SK-N-SH (cell line): Measurements from ENCODE around the gene SLC16A13. TPM values are rescaled to one million over a fixed set of nuclear protein-coding genes. Genes with fewer than 3 reads are reported as not detected.

ENCODE experiments used
- CTCF ChIA-PET: fragments of 300-600, 350-600 bp; formaldehyde crosslinking; extraction: SDS; loops from one replicate; lab custom pipeline; 2021; lab: Yijun Ruan, JAX
- POLR2A ChIA-PET: fragments of 350-600 bp; sonication (Branson Sonifier 250); formaldehyde crosslinking; extraction: SDS; loops from one replicate; lab custom pipeline; 2020; ENCODE audit warnings: antibody characterized with exemption, inconsistent platforms; lab: Yijun Ruan, JAX
- DNase-seq: peaks from one replicate; pipeline ENCODE4 v3.0.0; 2012
- H2AFZ ChIP-seq: fragments of 200-600 bp; sonication (generic); 2 replicates; pipeline ENCODE4 v1.8.1; 2016; ENCODE audit warnings: antibody characterized with exemption, mild to moderate bottlenecking, low read depth
- H3F3A ChIP-seq: fragments of 200-600 bp; sonication (generic); replicated peaks from 2 replicates; pipeline ENCODE3; 2016; ENCODE audit warnings: antibody characterized with exemption, mild to moderate bottlenecking; ENCODE audit not compliant: insufficient read depth
- H3K27ac ChIP-seq, 2 experiments: fragments of 200-500 bp in 1 of 2; fragments of 200-600 bp in 1 of 2; sonication (Bioruptor generic) in 1 of 2; sonication (generic), shearing (Covaris generic) in 1 of 2; 2 replicates each; pipeline versions ENCODE4 v1.5.1 to v1.6.1; 2014 to 2016; ENCODE audit warnings: low read depth in 2 of 2, inconsistent platforms in 1 of 2, low read length in 1 of 2, mild to moderate bottlenecking in 1 of 2, mixed read lengths in 1 of 2
- H3K27me3 ChIP-seq: fragments of 200-600 bp; sonication (generic), shearing (Covaris generic); 2 replicates; pipeline ENCODE4 v1.6.1; 2016; ENCODE audit warnings: mixed run types; ENCODE audit not compliant: insufficient read depth
- H3K36me3 ChIP-seq, 2 experiments: fragments of 200-500 bp in 1 of 2; fragments of 200-600 bp in 1 of 2; sonication (Bioruptor generic) in 1 of 2; sonication (generic) in 1 of 2; replicated peaks in 1 of 2; 2 replicates each; pipeline versions ENCODE3 to v1.5.1; 2014 to 2016; ENCODE audit warnings: low read length in 1 of 2, mild to moderate bottlenecking in 1 of 2; ENCODE audit not compliant: insufficient read depth in 2 of 2, control insufficient read depth in 1 of 2
- H3K4me1 ChIP-seq, 2 experiments: fragments of 200-500 bp in 1 of 2; fragments of 200-600 bp in 1 of 2; sonication (Bioruptor generic) in 1 of 2; sonication (generic), shearing (Covaris generic) in 1 of 2; 2 replicates each; pipeline versions ENCODE4 v1.5.1 to v1.6.1; 2014 to 2016; ENCODE audit warnings: low read depth in 1 of 2, low read length in 1 of 2, mixed run types in 1 of 2; ENCODE audit not compliant: insufficient read depth in 2 of 2, control insufficient read depth in 1 of 2
- H3K4me2 ChIP-seq: fragments of 200-600 bp; sonication (generic), shearing (Covaris generic); 2 replicates; pipeline ENCODE4 v1.6.1; 2017; ENCODE audit warnings: mixed run types
- H3K4me3 ChIP-seq, 2 experiments: fragments of 200-500 bp in 1 of 2; fragments of 200-600 bp in 1 of 2; sonication (Bioruptor generic) in 1 of 2; sonication (generic), shearing (Covaris generic) in 1 of 2; 2 replicates each; pipeline versions ENCODE4 v1.5.1 to v1.8.1; 2014 to 2016; ENCODE audit warnings: low read depth in 2 of 2, inconsistent platforms in 1 of 2, low read length in 1 of 2, mild to moderate bottlenecking in 1 of 2, mixed read lengths in 1 of 2, moderate library complexity in 1 of 2
- H3K79me2 ChIP-seq: fragments of 200-600 bp; sonication (generic); 2 replicates; pipeline ENCODE4 v1.8.1; 2017; ENCODE audit warnings: mild to moderate bottlenecking; ENCODE audit not compliant: insufficient read depth
- H3K9ac ChIP-seq: fragments of 200-600 bp; sonication (generic); 2 replicates; pipeline ENCODE4 v1.6.1; 2017; ENCODE audit warnings: mixed run types
- H3K9me2 ChIP-seq: fragments of 200-600 bp; sonication (generic); 2 replicates; pipeline ENCODE4 v1.6.1; 2017; ENCODE audit warnings: mixed run types
- H3K9me3 ChIP-seq: fragments of 200-600 bp; sonication (generic); 2 replicates; pipeline ENCODE4 v1.6.1; 2017; ENCODE audit warnings: mixed run types, mild to moderate bottlenecking, moderate library complexity
- H4K20me1 ChIP-seq: fragments of 200-600 bp; sonication (generic); 2 replicates; pipeline ENCODE4 v1.6.1; 2017; ENCODE audit warnings: mild to moderate bottlenecking, mixed run types; ENCODE audit not compliant: insufficient read depth
- CHD2 ChIP-seq: fragments of 150-350 bp; IDR thresholded peaks from 2 replicates; pipeline ENCODE4 v1.6.1; 2018; ENCODE audit warnings: low read length; ENCODE audit not compliant: partially characterized antibody
- ELF1 ChIP-seq: IDR thresholded peaks from 2 replicates; pipeline ENCODE4 v1.4.0; 2012
- EP300 ChIP-seq, 2 experiments: IDR thresholded peaks; 2 replicates each; pipeline versions ENCODE4 v1.4.0 to v1.6.1; 2012; ENCODE audit warnings: borderline replicate concordance in 1 of 2, low read depth in 1 of 2, low read length in 1 of 2
- GABPA ChIP-seq: IDR thresholded peaks from 2 replicates; pipeline ENCODE4 v1.4.0; 2012; ENCODE audit warnings: low read depth, mild to moderate bottlenecking
- JUND ChIP-seq: IDR thresholded peaks from 2 replicates; pipeline ENCODE4 v1.4.0; 2012
- NFIC ChIP-seq: IDR thresholded peaks from 2 replicates; pipeline ENCODE4 v1.4.0; 2012; ENCODE audit warnings: borderline replicate concordance
- NRF1 ChIP-seq: IDR thresholded peaks from 2 replicates; pipeline ENCODE4 v1.6.1; 2012; ENCODE audit warnings: low read depth, mild to moderate bottlenecking, low read length
- POLR2AphosphoS5 ChIP-seq: IDR thresholded peaks from 2 replicates; pipeline ENCODE4 v1.6.1; 2012; ENCODE audit warnings: low read depth, low read length
- RAD21 ChIP-seq: IDR thresholded peaks from 2 replicates; pipeline ENCODE4 v1.6.1; 2012; ENCODE audit warnings: mild to moderate bottlenecking, low read length
- RCOR1 ChIP-seq: fragments of 150-350 bp; IDR thresholded peaks from 2 replicates; pipeline ENCODE4 v1.6.1; 2017; ENCODE audit warnings: antibody characterized with exemption, low read length
- RXRA ChIP-seq: IDR thresholded peaks from 2 replicates; pipeline ENCODE4 v1.4.0; 2012; ENCODE audit warnings: low read depth, mild to moderate bottlenecking, borderline replicate concordance
- SIN3A ChIP-seq: IDR thresholded peaks from 2 replicates; pipeline ENCODE4 v1.6.1; 2012; ENCODE audit warnings: low read depth, mild to moderate bottlenecking, low read length, moderate library complexity, borderline replicate concordance
- TEAD4 ChIP-seq: IDR thresholded peaks from 2 replicates; pipeline ENCODE4 v1.4.0; 2012; ENCODE audit warnings: mild to moderate bottlenecking, borderline replicate concordance; ENCODE audit not compliant: insufficient read depth
- WGBS: methylation state at CpG from one replicate; pipeline ENCODE4 v1.1.6; 2017; ENCODE audit warnings: low lambda C conversion rate; 5-methylcytosine and 5-hydroxymethylcytosine counted together
- polyA plus RNA-seq, 3 experiments: library from polyadenylated mRNA; depleted of rRNA; stranded (reverse); fragments of >200 nt; gene quantifications; 2 replicates each; pipeline ENCODE4 v1.2.3, GENCODE V29; 2012
- TF ChIP-seq, protein P1 (sequence below): IDR thresholded peaks from 2 replicates; pipeline ENCODE4 v1.6.1; 2012; ENCODE audit warnings: mild to moderate bottlenecking, low read depth, low read length, moderate library complexity
- TF ChIP-seq, protein P2 (sequence below): fragments of 150-350 bp; IDR thresholded peaks from 2 replicates; pipeline ENCODE4 v1.6.1; 2016; ENCODE audit warnings: mild to moderate bottlenecking, low read depth, low read length
- TF ChIP-seq, protein P3 (sequence below): IDR thresholded peaks from 2 replicates; pipeline ENCODE4 v1.4.0; 2012; ENCODE audit warnings: low read depth, borderline replicate concordance

Gene SLC16A13
- polyA plus RNA-seq, 1 of the 3 experiments (the other 2 are of a cell fraction) = 3.9 TPM

DNA sequence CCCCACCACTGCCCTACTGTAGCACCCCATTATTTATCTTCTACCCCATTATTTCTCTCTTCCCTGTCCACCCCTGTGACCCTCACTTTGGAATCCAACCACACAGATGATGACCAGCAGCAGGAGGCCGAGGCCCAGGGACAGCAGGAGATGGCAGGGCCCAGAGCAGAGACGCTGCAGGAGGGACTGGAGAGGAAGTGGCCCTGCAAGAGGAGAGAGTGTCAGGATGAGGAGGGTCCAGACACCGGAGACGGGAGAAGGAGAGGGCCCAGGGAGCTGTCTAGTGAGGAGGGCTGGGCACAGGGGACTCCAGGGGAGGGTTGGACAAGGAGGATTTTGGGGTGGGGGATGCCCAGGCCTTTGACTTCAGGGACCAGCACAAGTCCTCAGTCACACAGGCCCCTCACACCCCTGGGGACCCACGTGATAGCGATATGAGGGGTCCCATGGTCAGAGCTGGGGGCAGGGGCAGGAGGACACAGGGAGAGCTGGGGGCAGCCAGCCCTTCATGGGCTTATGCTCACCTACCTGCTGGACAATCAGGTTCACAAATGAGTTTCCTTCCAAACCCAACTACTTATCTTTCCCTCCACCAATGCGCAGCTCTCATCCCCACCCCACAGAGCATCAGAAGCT is 42.2 kb downstream of the SLC16A13 start:
- no peaks in the 10 kb centered on the region for H3K36me3 ChIP-seq
- no peaks in the 10 kb centered on the region for H4K20me1 ChIP-seq
- TF ChIP-seq RAD21 (no peak), RCOR1 (no peak), JUND (no peak)
- TF ChIP-seq, protein P1, sequence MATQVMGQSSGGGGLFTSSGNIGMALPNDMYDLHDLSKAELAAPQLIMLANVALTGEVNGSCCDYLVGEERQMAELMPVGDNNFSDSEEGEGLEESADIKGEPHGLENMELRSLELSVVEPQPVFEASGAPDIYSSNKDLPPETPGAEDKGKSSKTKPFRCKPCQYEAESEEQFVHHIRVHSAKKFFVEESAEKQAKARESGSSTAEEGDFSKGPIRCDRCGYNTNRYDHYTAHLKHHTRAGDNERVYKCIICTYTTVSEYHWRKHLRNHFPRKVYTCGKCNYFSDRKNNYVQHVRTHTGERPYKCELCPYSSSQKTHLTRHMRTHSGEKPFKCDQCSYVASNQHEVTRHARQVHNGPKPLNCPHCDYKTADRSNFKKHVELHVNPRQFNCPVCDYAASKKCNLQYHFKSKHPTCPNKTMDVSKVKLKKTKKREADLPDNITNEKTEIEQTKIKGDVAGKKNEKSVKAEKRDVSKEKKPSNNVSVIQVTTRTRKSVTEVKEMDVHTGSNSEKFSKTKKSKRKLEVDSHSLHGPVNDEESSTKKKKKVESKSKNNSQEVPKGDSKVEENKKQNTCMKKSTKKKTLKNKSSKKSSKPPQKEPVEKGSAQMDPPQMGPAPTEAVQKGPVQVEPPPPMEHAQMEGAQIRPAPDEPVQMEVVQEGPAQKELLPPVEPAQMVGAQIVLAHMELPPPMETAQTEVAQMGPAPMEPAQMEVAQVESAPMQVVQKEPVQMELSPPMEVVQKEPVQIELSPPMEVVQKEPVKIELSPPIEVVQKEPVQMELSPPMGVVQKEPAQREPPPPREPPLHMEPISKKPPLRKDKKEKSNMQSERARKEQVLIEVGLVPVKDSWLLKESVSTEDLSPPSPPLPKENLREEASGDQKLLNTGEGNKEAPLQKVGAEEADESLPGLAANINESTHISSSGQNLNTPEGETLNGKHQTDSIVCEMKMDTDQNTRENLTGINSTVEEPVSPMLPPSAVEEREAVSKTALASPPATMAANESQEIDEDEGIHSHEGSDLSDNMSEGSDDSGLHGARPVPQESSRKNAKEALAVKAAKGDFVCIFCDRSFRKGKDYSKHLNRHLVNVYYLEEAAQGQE = no peak
- H3K9me2 ChIP-seq = no peaks in the 10 kb centered on the region
- no peaks in the 10 kb centered on the region for H3K9me3 ChIP-seq
- POLR2A ChIA-PET = no interaction called here
- H3K4me1 ChIP-seq = no peaks in the 10 kb centered on the region
- H3K27me3 ChIP-seq = peaks cover 39% of the 10 kb centered on the region
- CTCF ChIA-PET = interaction anchor here (1.0 kb wide), 1 partner anchor 42 kb away, joined by 3 read pairs; no protein-coding TSS in a partner anchor
- H2AFZ ChIP-seq = no peak overlapping the region
- no peaks in the 10 kb centered on the region for H3F3A ChIP-seq
- H3K4me2 ChIP-seq = no peak overlapping the region
- no peak overlapping the region for H3K4me3 ChIP-seq
- H3K27ac ChIP-seq = no peak overlapping the region
- no peaks in the 10 kb centered on the region for H3K79me2 ChIP-seq
- DNase-seq = no peak
- 22% methylated on average over 6 of the region's 7 CpGs for WGBS
- no peak overlapping the region for H3K9ac ChIP-seq

DNA sequence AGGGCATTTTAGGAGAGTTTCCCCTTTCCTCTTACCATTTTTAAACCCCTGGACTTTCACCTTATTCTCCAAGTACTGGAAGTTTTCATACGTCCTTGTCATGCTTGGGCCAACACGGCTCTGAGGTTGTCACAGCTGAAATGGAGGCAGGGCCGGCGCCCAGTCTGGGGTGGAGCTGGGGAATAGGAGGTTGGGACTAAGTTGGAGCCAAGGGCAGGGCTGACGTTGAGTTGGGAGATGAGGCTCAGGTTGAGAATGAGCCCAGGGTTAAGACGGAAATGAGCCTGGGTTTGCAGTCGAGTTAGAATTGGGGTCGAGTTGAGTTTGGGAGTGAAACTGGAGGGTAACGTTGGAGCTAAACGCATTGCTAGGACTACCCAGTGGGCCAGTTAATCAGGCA is 42.9 kb downstream of the SLC16A13 start:
- H3K4me3 ChIP-seq = no peak overlapping the region
- H2AFZ ChIP-seq = no peak overlapping the region
- CTCF ChIA-PET = interaction anchor here (0.9 kb wide), 1 partner anchor 27 kb away, joined by 3 read pairs; no protein-coding TSS in a partner anchor
- no peak for TF ChIP-seq SIN3A
- TF ChIP-seq NRF1 = no peak
- no peak for TF ChIP-seq POLR2AphosphoS5
- TF ChIP-seq, protein P1 = no peak
- TF ChIP-seq TEAD4 = no peak
- no peak for TF ChIP-seq EP300 (IDR thresholded peaks at IDR 0.05; ENCODE audit: borderline replicate concordance in 1 of 2, low read depth in 1 of 2, low read length in 1 of 2)
- no peak for TF ChIP-seq ELF1
- TF ChIP-seq, protein P2, sequence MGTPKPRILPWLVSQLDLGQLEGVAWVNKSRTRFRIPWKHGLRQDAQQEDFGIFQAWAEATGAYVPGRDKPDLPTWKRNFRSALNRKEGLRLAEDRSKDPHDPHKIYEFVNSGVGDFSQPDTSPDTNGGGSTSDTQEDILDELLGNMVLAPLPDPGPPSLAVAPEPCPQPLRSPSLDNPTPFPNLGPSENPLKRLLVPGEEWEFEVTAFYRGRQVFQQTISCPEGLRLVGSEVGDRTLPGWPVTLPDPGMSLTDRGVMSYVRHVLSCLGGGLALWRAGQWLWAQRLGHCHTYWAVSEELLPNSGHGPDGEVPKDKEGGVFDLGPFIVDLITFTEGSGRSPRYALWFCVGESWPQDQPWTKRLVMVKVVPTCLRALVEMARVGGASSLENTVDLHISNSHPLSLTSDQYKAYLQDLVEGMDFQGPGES = no peak
- no peak for TF ChIP-seq RCOR1
- TF ChIP-seq GABPA = no peak
- no peak for TF ChIP-seq RXRA
- no peak for TF ChIP-seq CHD2
- no peak for TF ChIP-seq NFIC
- TF ChIP-seq, protein P3, sequence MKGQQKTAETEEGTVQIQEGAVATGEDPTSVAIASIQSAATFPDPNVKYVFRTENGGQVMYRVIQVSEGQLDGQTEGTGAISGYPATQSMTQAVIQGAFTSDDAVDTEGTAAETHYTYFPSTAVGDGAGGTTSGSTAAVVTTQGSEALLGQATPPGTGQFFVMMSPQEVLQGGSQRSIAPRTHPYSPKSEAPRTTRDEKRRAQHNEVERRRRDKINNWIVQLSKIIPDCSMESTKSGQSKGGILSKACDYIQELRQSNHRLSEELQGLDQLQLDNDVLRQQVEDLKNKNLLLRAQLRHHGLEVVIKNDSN = no peak
- no peaks in the 10 kb centered on the region for H3K4me1 ChIP-seq
- H4K20me1 ChIP-seq = no peaks in the 10 kb centered on the region
- no peaks in the 10 kb centered on the region for H3K36me3 ChIP-seq
- H3K9me3 ChIP-seq = no peaks in the 10 kb centered on the region
- no peak overlapping the region for H3K27ac ChIP-seq
- peaks cover 37% of the 10 kb centered on the region for H3K27me3 ChIP-seq
- WGBS = 31% methylated on average over 10 of the region's 10 CpGs
- POLR2A ChIA-PET = no interaction called here
- DNase-seq = no peak
- no peak overlapping the region for H3K4me2 ChIP-seq
- H3K9me2 ChIP-seq = no peaks in the 10 kb centered on the region
- no peaks in the 10 kb centered on the region for H3K79me2 ChIP-seq
- no peak overlapping the region for H3K9ac ChIP-seq
- no peaks in the 10 kb centered on the region for H3F3A ChIP-seq
